Liver (tissue), 9 donors: ENCODE results near the gene CABS1. TPM values are rescaled to one million over a fixed set of nuclear protein-coding genes. Genes with fewer than 3 reads are reported as not detected.

Experiments
- DNase-seq: peaks from one replicate; pipeline ENCODE4 v3.0.0-alpha.2; 2017; ENCODE audit warnings: low spot score
- H3K27ac ChIP-seq, 2 donors: one replicate each; pipeline ENCODE4 v1.7.0; 2013; ENCODE audit warnings: inconsistent platforms in 2 of 2, low read length in 2 of 2, control low read depth in 1 of 2, low read depth in 1 of 2, mild to moderate bottlenecking in 1 of 2
- H3K27me3 ChIP-seq, 4 donors: one replicate each; pipeline versions ENCODE4 v1.6.1 to v1.7.0; 2013; ENCODE audit warnings: low read length in 3 of 4, inconsistent platforms in 1 of 4, mild to moderate bottlenecking in 1 of 4, moderate library complexity in 1 of 4; ENCODE audit not compliant: control insufficient read depth in 4 of 4, insufficient read depth in 4 of 4
- H3K36me3 ChIP-seq, 4 donors: one replicate each; pipeline versions ENCODE4 v1.6.1 to v1.7.0; 2013; ENCODE audit warnings: low read length in 3 of 4, mild to moderate bottlenecking in 3 of 4, low read depth in 1 of 4, moderate library complexity in 1 of 4; ENCODE audit not compliant: control insufficient read depth in 4 of 4, insufficient read depth in 3 of 4
- H3K4me1 ChIP-seq, 4 donors: one replicate each; pipeline versions ENCODE4 v1.6.1 to v1.7.0; 2013; ENCODE audit warnings: low read length in 3 of 4, mild to moderate bottlenecking in 3 of 4, moderate library complexity in 1 of 4; ENCODE audit not compliant: control insufficient read depth in 4 of 4, insufficient read depth in 4 of 4
- H3K4me3 ChIP-seq, 3 donors: one replicate each; pipeline versions ENCODE4 v1.6.1 to v1.7.0; 2013; ENCODE audit warnings: low read length in 3 of 3, control low read depth in 1 of 3, low read depth in 1 of 3, mild to moderate bottlenecking in 1 of 3
- H3K9ac ChIP-seq, 2 donors: one replicate each; pipeline ENCODE4 v1.7.0; 2013; ENCODE audit warnings: low read length in 2 of 2, mild to moderate bottlenecking in 2 of 2, moderate library complexity in 2 of 2, control low read depth in 1 of 2, low read depth in 1 of 2
- H3K9me3 ChIP-seq, 4 donors: one replicate each; pipeline versions ENCODE4 v1.6.1 to v1.7.0; 2013; ENCODE audit warnings: low read length in 3 of 4; ENCODE audit not compliant: control insufficient read depth in 4 of 4
- CTCF ChIP-seq: fragments of 150-350 bp; IDR thresholded peaks from 2 replicates; pipeline ENCODE4 v1.5.1; 2017; ENCODE audit warnings: improper control_type of control experiment, low read depth, low read length; ENCODE audit not compliant: missing input control
- EGR1 ChIP-seq, 2 donors: IDR thresholded peaks; 2 replicates each; pipeline ENCODE4 v1.6.1; 2016 to 2018; ENCODE audit warnings: antibody characterized with exemption in 2 of 2, low read depth in 2 of 2
- FOXA1 ChIP-seq: IDR thresholded peaks from 2 replicates; pipeline ENCODE4 v1.6.1; 2016; ENCODE audit warnings: antibody characterized with exemption
- FOXA2 ChIP-seq: IDR thresholded peaks from 2 replicates; pipeline ENCODE4 v1.6.1; 2016; ENCODE audit warnings: antibody characterized with exemption
- GABPA ChIP-seq, 2 donors: IDR thresholded peaks in 1 of 2; conservative IDR thresholded peaks in 1 of 2; 2 replicates each; pipeline ENCODE4 v1.6.1; 2016; ENCODE audit warnings: antibody characterized with exemption in 2 of 2, mild to moderate bottlenecking in 1 of 2, moderate library complexity in 1 of 2
- HNF4A ChIP-seq, 2 donors: conservative IDR thresholded peaks; 2 replicates each; pipeline ENCODE4 v1.6.1; 2016; ENCODE audit warnings: antibody characterized with exemption in 2 of 2, mild to moderate bottlenecking in 2 of 2
- HNF4G ChIP-seq: IDR thresholded peaks from 2 replicates; pipeline ENCODE4 v1.6.1; 2016; ENCODE audit warnings: antibody characterized with exemption
- NR2F2 ChIP-seq: IDR thresholded peaks from 2 replicates; pipeline ENCODE4 v1.6.1; 2016; ENCODE audit warnings: antibody characterized with exemption
- RAD21 ChIP-seq, 2 donors: IDR thresholded peaks; 2 replicates each; pipeline ENCODE4 v1.6.1; 2016; ENCODE audit warnings: antibody characterized with exemption in 2 of 2, mild to moderate bottlenecking in 2 of 2
- RXRA ChIP-seq, 2 donors: IDR thresholded peaks; 2 replicates each; pipeline ENCODE4 v1.6.1; 2017 to 2018; ENCODE audit warnings: antibody characterized with exemption in 2 of 2, mild to moderate bottlenecking in 1 of 2
- SP1 ChIP-seq: IDR thresholded peaks from 2 replicates; pipeline ENCODE4 v1.6.1; 2018; ENCODE audit warnings: antibody characterized with exemption, mild to moderate bottlenecking
- TAF1 ChIP-seq: conservative IDR thresholded peaks from 2 replicates; pipeline ENCODE4 v1.6.1; 2016; ENCODE audit warnings: antibody characterized with exemption, mild to moderate bottlenecking
- YY1 ChIP-seq: IDR thresholded peaks from 2 replicates; pipeline ENCODE4 v1.6.1; 2016; ENCODE audit warnings: antibody characterized with exemption, mild to moderate bottlenecking
- ZBTB33 ChIP-seq: IDR thresholded peaks from 2 replicates; pipeline ENCODE4 v1.6.1; 2016; ENCODE audit warnings: antibody characterized with exemption
- WGBS: extraction: QIAGEN DNeasy Blood & Tissue Kit; methylation state at CpG from one replicate; pipeline ENCODE4 v1.1.7; 2013; 5-methylcytosine and 5-hydroxymethylcytosine counted together
- polyA plus RNA-seq, 2 donors: library from polyadenylated mRNA; stranded (reverse) in 1 of 2; unstranded in 1 of 2; fragments of 200-250 nt in 1 of 2; fragments of >200 nt in 1 of 2; fragmentation: Nextera tagmentation in 1 of 2; extraction: Ambion mirVana in 1 of 2; gene quantifications; one replicate each; pipeline versions ENCODE4 v1.2.1 to v1.2.3, GENCODE V29; 2013 to 2015
- total RNA-seq, 2 donors: library from RNA; depleted of rRNA; stranded (reverse); fragments of >200 nt; gene quantifications; one replicate each; pipeline ENCODE4 v1.2.3, GENCODE V29; 2014
- TF ChIP-seq, protein P1 (sequence below): IDR thresholded peaks from 2 replicates; pipeline ENCODE4 v1.6.1; 2016; ENCODE audit warnings: antibody characterized with exemption
- TF ChIP-seq, protein P2 (sequence below): IDR thresholded peaks from 2 replicates; pipeline ENCODE4 v1.6.1; 2016; ENCODE audit warnings: antibody characterized with exemption
- TF ChIP-seq, protein P3 (sequence below): IDR thresholded peaks from 2 replicates; pipeline ENCODE4 v1.6.1; 2016; ENCODE audit warnings: antibody characterized with exemption, mild to moderate bottlenecking
- donor health status: healthy.
- donor health status: healthy.
- donor health status: healthy.
- donor health status: healthy.
- donor health status: healthy.

CABS1 gene
- total and polyA plus RNA-seq, 4 donors, result not detected

DNA sequence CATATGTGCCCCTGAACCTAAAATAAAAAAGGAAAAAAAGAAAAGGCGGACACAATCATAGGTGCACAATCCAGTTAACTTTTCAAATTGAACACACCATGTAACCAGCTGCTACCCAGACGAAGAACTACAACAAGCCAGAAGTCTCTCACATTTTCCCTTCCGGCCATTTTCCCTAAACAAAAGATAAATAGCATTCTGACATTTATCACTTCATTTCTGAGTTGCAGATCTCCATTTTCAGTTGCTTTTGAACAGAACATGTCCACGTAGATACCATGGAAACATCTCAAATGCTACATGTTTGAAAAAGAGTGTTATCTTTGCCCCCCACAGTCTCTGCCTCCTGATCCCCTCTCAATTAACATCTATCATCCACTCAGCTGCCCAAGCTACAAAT lies 29.2 kb upstream of the CABS1 start:
- no peak for DNase-seq
- Histone ChIP-seq H3K27me3 (no peaks in the 10 kb centered on the region), H3K4me1 (no peaks in the 10 kb centered on the region), H3K4me3 (no peak overlapping the region), H3K9ac (no peak overlapping the region), H3K36me3 (no peaks in the 10 kb centered on the region), H3K27ac (no peak overlapping the region), H3K9me3 (peaks cover 0 to 3% (median 0%) of the 10 kb centered on the region in 4 donors)
- no peak for TF ChIP-seq HNF4G
- TF ChIP-seq GABPA (IDR thresholded peaks at IDR 0.05 in 1 of 2, conservative IDR thresholded peaks at IDR 0.05 in 1 of 2), result no peak
- TF ChIP-seq ZBTB33, result no peak
- TF ChIP-seq TAF1, result no peak
- TF ChIP-seq RXRA (IDR thresholded peaks at IDR 0.05), result no peak
- TF ChIP-seq, protein P1, sequence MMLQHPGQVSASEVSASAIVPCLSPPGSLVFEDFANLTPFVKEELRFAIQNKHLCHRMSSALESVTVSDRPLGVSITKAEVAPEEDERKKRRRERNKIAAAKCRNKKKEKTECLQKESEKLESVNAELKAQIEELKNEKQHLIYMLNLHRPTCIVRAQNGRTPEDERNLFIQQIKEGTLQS, result no peak
- TF ChIP-seq FOXA2, result no peak
- TF ChIP-seq, protein P2, sequence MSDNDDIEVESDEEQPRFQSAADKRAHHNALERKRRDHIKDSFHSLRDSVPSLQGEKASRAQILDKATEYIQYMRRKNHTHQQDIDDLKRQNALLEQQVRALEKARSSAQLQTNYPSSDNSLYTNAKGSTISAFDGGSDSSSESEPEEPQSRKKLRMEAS, result no peak
- no peak for TF ChIP-seq HNF4A (conservative IDR thresholded peaks at IDR 0.05)
- no peak for TF ChIP-seq NR2F2
- 64% methylated on average over 4 of the region's 4 CpGs for WGBS

DNA sequence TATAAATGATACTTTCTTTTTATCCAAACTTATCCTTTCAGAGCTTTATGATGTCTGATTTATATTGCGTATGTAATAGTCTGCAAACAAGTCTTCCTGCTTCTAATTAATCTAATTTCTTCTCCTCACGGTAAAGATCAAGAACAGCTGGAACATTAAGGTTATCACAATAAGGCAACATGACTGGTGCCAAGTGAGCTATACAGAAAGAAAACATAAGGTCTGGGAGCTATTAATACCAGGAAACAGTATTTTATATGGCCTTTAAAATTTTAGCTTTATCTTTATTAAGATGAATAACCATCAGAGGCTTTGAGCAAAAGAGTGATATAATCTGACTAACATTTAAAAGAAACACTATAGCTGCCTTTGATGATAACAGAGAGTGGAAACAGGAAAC lies 28.7 kb upstream of the CABS1 start:
- Histone ChIP-seq H3K27me3 (no peaks in the 10 kb centered on the region), H3K27ac (no peak overlapping the region), H3K4me1 (no peaks in the 10 kb centered on the region), H3K36me3 (no peaks in the 10 kb centered on the region), H3K9me3 (no peaks in the 10 kb centered on the region), H3K9ac (no peak overlapping the region), H3K4me3 (no peak overlapping the region)
- no peak for DNase-seq
- WGBS, result 55% methylated on average over 2 of the region's 2 CpGs
- TF ChIP-seq FOXA1 (no peak), FOXA2 (no peak), YY1 (no peak), SP1 (no peak), RXRA (IDR thresholded peaks at IDR 0.05) (no peak), EGR1 (IDR thresholded peaks at IDR 0.05; ENCODE audit: low read depth in 2 of 2) (no peak), CTCF (no peak), HNF4G (no peak), ZBTB33 (no peak), TAF1 (no peak), RAD21 (IDR thresholded peaks at IDR 0.05) (no peak)
- TF ChIP-seq, protein P3, sequence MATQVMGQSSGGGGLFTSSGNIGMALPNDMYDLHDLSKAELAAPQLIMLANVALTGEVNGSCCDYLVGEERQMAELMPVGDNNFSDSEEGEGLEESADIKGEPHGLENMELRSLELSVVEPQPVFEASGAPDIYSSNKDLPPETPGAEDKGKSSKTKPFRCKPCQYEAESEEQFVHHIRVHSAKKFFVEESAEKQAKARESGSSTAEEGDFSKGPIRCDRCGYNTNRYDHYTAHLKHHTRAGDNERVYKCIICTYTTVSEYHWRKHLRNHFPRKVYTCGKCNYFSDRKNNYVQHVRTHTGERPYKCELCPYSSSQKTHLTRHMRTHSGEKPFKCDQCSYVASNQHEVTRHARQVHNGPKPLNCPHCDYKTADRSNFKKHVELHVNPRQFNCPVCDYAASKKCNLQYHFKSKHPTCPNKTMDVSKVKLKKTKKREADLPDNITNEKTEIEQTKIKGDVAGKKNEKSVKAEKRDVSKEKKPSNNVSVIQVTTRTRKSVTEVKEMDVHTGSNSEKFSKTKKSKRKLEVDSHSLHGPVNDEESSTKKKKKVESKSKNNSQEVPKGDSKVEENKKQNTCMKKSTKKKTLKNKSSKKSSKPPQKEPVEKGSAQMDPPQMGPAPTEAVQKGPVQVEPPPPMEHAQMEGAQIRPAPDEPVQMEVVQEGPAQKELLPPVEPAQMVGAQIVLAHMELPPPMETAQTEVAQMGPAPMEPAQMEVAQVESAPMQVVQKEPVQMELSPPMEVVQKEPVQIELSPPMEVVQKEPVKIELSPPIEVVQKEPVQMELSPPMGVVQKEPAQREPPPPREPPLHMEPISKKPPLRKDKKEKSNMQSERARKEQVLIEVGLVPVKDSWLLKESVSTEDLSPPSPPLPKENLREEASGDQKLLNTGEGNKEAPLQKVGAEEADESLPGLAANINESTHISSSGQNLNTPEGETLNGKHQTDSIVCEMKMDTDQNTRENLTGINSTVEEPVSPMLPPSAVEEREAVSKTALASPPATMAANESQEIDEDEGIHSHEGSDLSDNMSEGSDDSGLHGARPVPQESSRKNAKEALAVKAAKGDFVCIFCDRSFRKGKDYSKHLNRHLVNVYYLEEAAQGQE, result no peak
- TF ChIP-seq, protein P2, result no peak
